HepG2 (cell line): Measurements from ENCODE around the gene STX12. TPM values are rescaled to one million over a fixed set of nuclear protein-coding genes. Genes with fewer than 3 reads are reported as not detected.
A peak's percentile ranks its signal among the peaks of the same experiment; 100 is the strongest.

Experiments used
- ATAC-seq: fragments of 200-7000 bp; cut with Tn5 transposase; 3 replicates; pipeline ENCODE4 v1.9.1; 2020; ENCODE audit warnings: mild to moderate bottlenecking, moderate library complexity
- BruUV-seq: library from RNA; stranded (reverse); fragments of 400-500 nt; replicated peaks from 2 replicates; lab custom pipeline; 2021; lab: Mats Ljungman, UMichigan
- CTCF ChIA-PET: fragments of 300-600 bp; formaldehyde crosslinking; extraction: SDS; loops from one replicate; lab custom pipeline; 2021; ENCODE audit warnings: low total read pairs, inconsistent platforms, low intra/inter-chr PET ratio; lab: Yijun Ruan, JAX
- POLR2A ChIA-PET: fragments of 350-600 bp; sonication (Branson Sonifier 250); formaldehyde crosslinking; loops from one replicate; lab custom pipeline; 2020; ENCODE audit warnings: antibody characterized with exemption, inconsistent platforms; lab: Yijun Ruan, JAX
- DNase-seq: peaks from one replicate; pipeline ENCODE4 v3.0.0-alpha.2; 2015; ENCODE audit warnings: low spot score
- FAIRE-seq: peaks from 3 replicates; lab custom pipeline; 2011; peaks lifted over from hg19 to GRCh38; lab: Jason Lieb, UNC
- H2AFZ ChIP-seq: one replicate; pipeline ENCODE4 v1.6.1; 2011; ENCODE audit warnings: low read length, inconsistent platforms
- H3K27ac ChIP-seq: fragments of 300-600 bp; 3 replicates; pipeline ENCODE4 v1.8.0; 2011; ENCODE audit warnings: mixed run types, mild to moderate bottlenecking, mixed read lengths, low read length, inconsistent platforms; ENCODE audit not compliant: insufficient read depth; ENCODE audit errors: extremely low read length
- H3K27me3 ChIP-seq, 2 experiments: fragments of 200-600 bp in 1 of 2; 2 replicates in 1 of 2; 3 replicates in 1 of 2; pipeline versions ENCODE4 v1.6.0 to v1.8.0; 2011; ENCODE audit warnings: low read length in 2 of 2, mild to moderate bottlenecking in 2 of 2, moderate library complexity in 2 of 2, inconsistent platforms in 1 of 2; ENCODE audit not compliant: insufficient read depth in 2 of 2, control insufficient read depth in 1 of 2
- H3K36me3 ChIP-seq, 2 experiments: fragments of 200-600 bp in 1 of 2; replicated peaks in 1 of 2; 2 replicates in 1 of 2; 3 replicates in 1 of 2; pipeline versions ENCODE4 v1.5.1 to v1.8.0; 2011; ENCODE audit warnings: low read length in 2 of 2, inconsistent platforms in 1 of 2; ENCODE audit not compliant: insufficient read depth in 2 of 2, control insufficient read depth in 1 of 2
- H3K4me1 ChIP-seq: 2 replicates; pipeline ENCODE4 v1.5.1; 2012; ENCODE audit warnings: low read length, inconsistent platforms; ENCODE audit not compliant: insufficient read depth
- H3K4me2 ChIP-seq: 2 replicates; pipeline ENCODE4 v1.6.0; 2011; ENCODE audit warnings: low read depth, low read length, inconsistent platforms
- H3K4me3 ChIP-seq, 3 experiments: fragments of 200-600 bp in 1 of 3; sonication (generic), shearing (Covaris generic) in 1 of 3; replicated peaks in 1 of 3; 2 replicates each; pipeline ENCODE4 v1.5.1; 2011 to 2016; ENCODE audit warnings: low read length in 3 of 3, inconsistent platforms in 2 of 3, low read depth in 2 of 3, mild to moderate bottlenecking in 2 of 3, control low read depth in 1 of 3, mixed read lengths in 1 of 3; ENCODE audit not compliant: insufficient read depth in 1 of 3
- H3K79me2 ChIP-seq: one replicate; pipeline ENCODE4 v1.6.1; 2011; ENCODE audit warnings: low read length, inconsistent platforms; ENCODE audit not compliant: insufficient read depth
- H3K9ac ChIP-seq: 2 replicates; pipeline ENCODE4 v1.6.0; 2011; ENCODE audit warnings: mild to moderate bottlenecking, low read depth, low read length, inconsistent platforms; ENCODE audit not compliant: insufficient read depth
- H3K9me3 ChIP-seq: 2 replicates; pipeline ENCODE4 v1.5.1; 2012; ENCODE audit warnings: mild to moderate bottlenecking, low read length
- H4K20me1 ChIP-seq: 2 replicates; pipeline ENCODE4 v1.6.0; 2011; ENCODE audit warnings: inconsistent platforms, mild to moderate bottlenecking, low read length, moderate library complexity; ENCODE audit not compliant: insufficient read depth
- CREB1 ChIP-seq, 2 experiments: fragments of 450-650 bp in 1 of 2; IDR thresholded peaks; 2 replicates each; pipeline ENCODE4 v1.6.1; 2016 to 2017; ENCODE audit warnings: control low read depth in 1 of 2, mild to moderate bottlenecking in 1 of 2, missing compliant biosample characterization in 1 of 2, missing genetic modification characterization in 1 of 2
- IRF2 ChIP-seq: IDR thresholded peaks from 2 replicates; pipeline ENCODE4 v1.6.1; 2018; ENCODE audit warnings: missing genetic modification reagents, missing compliant biosample characterization
- MEF2D ChIP-seq: sonication (generic); formaldehyde crosslinking; IDR thresholded peaks from 2 replicates; pipeline ENCODE4 v1.5.1; 2020; ENCODE audit warnings: mild to moderate bottlenecking, missing genetic modification reagents
- MLLT10 ChIP-seq: sonication (generic); formaldehyde crosslinking; IDR thresholded peaks from 2 replicates; pipeline ENCODE4 v1.4.0; 2020; ENCODE audit warnings: missing genetic modification reagents
- RELA ChIP-seq: sonication (generic); formaldehyde crosslinking; IDR thresholded peaks from 2 replicates; pipeline ENCODE4 v1.4.0; 2020; ENCODE audit warnings: missing genetic modification reagents
- SP2 ChIP-seq: sonication (generic); formaldehyde crosslinking; IDR thresholded peaks from 2 replicates; pipeline ENCODE4 v1.5.1; 2020; ENCODE audit warnings: mild to moderate bottlenecking, missing genetic modification reagents
- STAG1 ChIP-seq: sonication (generic); formaldehyde crosslinking; IDR thresholded peaks from 2 replicates; pipeline ENCODE4 v1.4.0; 2020; ENCODE audit warnings: missing genetic modification reagents
- STAT5B ChIP-seq: sonication (generic); formaldehyde crosslinking; IDR thresholded peaks from 2 replicates; pipeline ENCODE4 v1.4.0; 2020; ENCODE audit warnings: missing genetic modification reagents
- ZFYVE20 ChIP-seq: sonication (generic); formaldehyde crosslinking; IDR thresholded peaks from 2 replicates; pipeline ENCODE4 v1.8.0; 2023; ENCODE audit warnings: low read depth, mild to moderate bottlenecking, moderate library complexity, missing genetic modification reagents, borderline replicate concordance
- ZNF552 ChIP-seq: sonication (generic); formaldehyde crosslinking; IDR thresholded peaks from 2 replicates; pipeline ENCODE4 v1.9.0; 2022; ENCODE audit warnings: missing genetic modification reagents, mild to moderate bottlenecking, borderline replicate concordance
- ZNF776 ChIP-seq: sonication (generic); formaldehyde crosslinking; IDR thresholded peaks from 2 replicates; pipeline ENCODE4 v1.4.0; 2020; ENCODE audit warnings: mild to moderate bottlenecking, missing genetic modification reagents
- ZNF83 ChIP-seq: sonication (generic); formaldehyde crosslinking; IDR thresholded peaks from 2 replicates; pipeline ENCODE4 v1.4.0; 2020; ENCODE audit warnings: missing genetic modification reagents, mild to moderate bottlenecking, borderline replicate concordance
- WGBS: methylation state at CpG from one replicate; pipeline ENCODE4 v1.1.6; 2017; ENCODE audit warnings: low lambda C conversion rate; 5-methylcytosine and 5-hydroxymethylcytosine counted together
- in situ Hi-C: cut with HindIII; loops from 2 replicates; pipeline ENCODE4 v1.10.0; 2017; ENCODE audit warnings: low pct_unique_long_range_greater_than_20kb; ENCODE audit not compliant: extremely low pct_ligation_motif_present
- intact Hi-C: fragments of 100-400 bp; cut with micrococcal nuclease; formaldehyde crosslinking; loops from one replicate; pipeline ENCODE4 v1.10.0; 2022; ENCODE audit not compliant: unreplicated experiment
- polyA plus RNA-seq, 8 experiments: library from polyadenylated mRNA; depleted of rRNA in 3 of 8; stranded (reverse) in 7 of 8; unstranded in 1 of 8; fragments of >200 nt; fragmentation: Illumina TruSeq in 4 of 8; extraction: Trizol in 4 of 8; gene quantifications; 2 replicates each; pipeline versions ENCODE4 v1.2.1 to v1.2.3, GENCODE V29; 2011 to 2016; ENCODE audit warnings: low read depth in 4 of 8, missing spikeins in 1 of 8, mixed read lengths in 1 of 8; ENCODE audit not compliant: insufficient read depth in 1 of 8
- total RNA-seq, 5 experiments: library from RNA; depleted of rRNA; stranded (reverse); fragments of >200 nt; fragmentation: Illumina TruSeq; extraction: Trizol; gene quantifications; 2 replicates each; pipeline ENCODE4 v1.2.3, GENCODE V29; 2016; ENCODE audit warnings: low read depth in 1 of 5
- TF ChIP-seq, protein P1 (sequence below): IDR thresholded peaks from 2 replicates; pipeline ENCODE4 v1.6.1; 2012; ENCODE audit warnings: inconsistent platforms
- TF ChIP-seq, protein P2 (sequence below): sonication (generic); formaldehyde crosslinking; IDR thresholded peaks from 2 replicates; pipeline ENCODE4 v1.4.0; 2020; ENCODE audit warnings: missing genetic modification reagents
- TF ChIP-seq, protein P3 (sequence below): sonication (generic); formaldehyde crosslinking; IDR thresholded peaks from 2 replicates; pipeline ENCODE4 v1.4.0; 2020; ENCODE audit warnings: missing genetic modification reagents, borderline replicate concordance
- TF ChIP-seq, protein P4 (sequence below): sonication (generic); formaldehyde crosslinking; conservative IDR thresholded peaks from 2 replicates; pipeline ENCODE4 v1.4.0; 2020; ENCODE audit warnings: missing genetic modification reagents
- TF ChIP-seq, protein P5 (sequence below): sonication (generic); formaldehyde crosslinking; IDR thresholded peaks from 2 replicates; pipeline ENCODE4 v1.4.0; 2020; ENCODE audit warnings: missing genetic modification reagents

The STX12 gene
- total and polyA plus RNA-seq, 2 of the 13 experiments (the other 11 are each of a cell fraction or from before 2014, with no cell fraction given), result 9.0 to 19.7 TPM

DNA sequence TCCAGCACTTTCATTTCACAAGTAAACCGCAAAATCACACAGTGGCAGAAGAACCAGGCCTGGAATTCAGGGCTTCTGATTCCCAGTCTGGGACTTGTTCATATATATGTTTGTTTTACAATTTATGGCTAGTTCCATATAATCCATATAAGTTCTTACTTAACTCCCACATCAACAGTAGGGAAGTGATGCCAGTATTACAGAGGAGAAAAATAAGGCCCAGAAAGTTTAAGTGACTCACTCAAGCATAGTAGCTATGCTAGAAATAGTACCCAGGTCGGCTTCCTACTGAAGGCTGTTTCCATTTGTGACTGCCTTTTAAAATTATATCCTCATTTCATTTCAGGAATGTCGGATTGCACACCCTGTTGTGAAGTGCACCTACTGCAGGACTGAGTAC lies 45.9 kb upstream of the STX12 start:
- intact Hi-C loops (no loop called here), in situ Hi-C loops (no loop called here)
- Histone ChIP-seq H4K20me1 (no peaks in the 10 kb centered on the region), H3K9ac (peak overlapping the region; percentile 84; the same call in 1 of the 2 replicates), H3K79me2 (peaks cover 7% of the 10 kb centered on the region), H3K4me3 (peak overlapping the region in 2 of 3 experiments; percentile 91 to 99; a peak in 3 of 6 replicates), H2AFZ (no peak overlapping the region), H3K27ac (no peak overlapping the region), H3K4me2 (peak overlapping the region; percentile 88), H3K4me1 (peaks cover 27% of the 10 kb centered on the region), H3K27me3 (no peaks in the 10 kb centered on the region), H3K9me3 (no peaks in the 10 kb centered on the region), H3K36me3 (peaks cover 1 to 3% of the 10 kb centered on the region in 2 experiments; a peak in 2 of 5 replicates)
- 88% methylated on average over 3 of the region's 3 CpGs for WGBS
- CTCF ChIA-PET, result no interaction called here
- BruUV-seq, result no TSS peak
- DNase-seq (no peak), ATAC-seq (no peak), FAIRE-seq (no peak)
- POLR2A ChIA-PET, result no interaction called here
- TF ChIP-seq STAG1 (CRISPR knock-in tag) (no peak), SP2 (CRISPR knock-in tag) (no peak), IRF2 (CRISPR knock-in tag) (no peak), STAT5B (no peak), MLLT10 (CRISPR knock-in tag) (no peak), CREB1 (IDR thresholded peaks at IDR 0.05) (no peak), CREB1 (CRISPR knock-in tag; IDR thresholded peaks at IDR 0.05) (no peak), ZNF552 (CRISPR knock-in tag) (no peak), ZNF83 (CRISPR knock-in tag) (no peak), MEF2D (CRISPR knock-in tag) (no peak), ZNF776 (no peak), ZFYVE20 (CRISPR knock-in tag) (no peak), RELA (no peak)
- TF ChIP-seq, protein P1, sequence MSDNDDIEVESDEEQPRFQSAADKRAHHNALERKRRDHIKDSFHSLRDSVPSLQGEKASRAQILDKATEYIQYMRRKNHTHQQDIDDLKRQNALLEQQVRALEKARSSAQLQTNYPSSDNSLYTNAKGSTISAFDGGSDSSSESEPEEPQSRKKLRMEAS, result no peak
- TF ChIP-seq, protein P2, sequence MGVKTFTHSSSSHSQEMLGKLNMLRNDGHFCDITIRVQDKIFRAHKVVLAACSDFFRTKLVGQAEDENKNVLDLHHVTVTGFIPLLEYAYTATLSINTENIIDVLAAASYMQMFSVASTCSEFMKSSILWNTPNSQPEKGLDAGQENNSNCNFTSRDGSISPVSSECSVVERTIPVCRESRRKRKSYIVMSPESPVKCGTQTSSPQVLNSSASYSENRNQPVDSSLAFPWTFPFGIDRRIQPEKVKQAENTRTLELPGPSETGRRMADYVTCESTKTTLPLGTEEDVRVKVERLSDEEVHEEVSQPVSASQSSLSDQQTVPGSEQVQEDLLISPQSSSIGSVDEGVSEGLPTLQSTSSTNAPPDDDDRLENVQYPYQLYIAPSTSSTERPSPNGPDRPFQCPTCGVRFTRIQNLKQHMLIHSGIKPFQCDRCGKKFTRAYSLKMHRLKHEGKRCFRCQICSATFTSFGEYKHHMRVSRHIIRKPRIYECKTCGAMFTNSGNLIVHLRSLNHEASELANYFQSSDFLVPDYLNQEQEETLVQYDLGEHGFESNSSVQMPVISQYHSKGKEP (CRISPR knock-in tag), result no peak
- TF ChIP-seq, protein P3, sequence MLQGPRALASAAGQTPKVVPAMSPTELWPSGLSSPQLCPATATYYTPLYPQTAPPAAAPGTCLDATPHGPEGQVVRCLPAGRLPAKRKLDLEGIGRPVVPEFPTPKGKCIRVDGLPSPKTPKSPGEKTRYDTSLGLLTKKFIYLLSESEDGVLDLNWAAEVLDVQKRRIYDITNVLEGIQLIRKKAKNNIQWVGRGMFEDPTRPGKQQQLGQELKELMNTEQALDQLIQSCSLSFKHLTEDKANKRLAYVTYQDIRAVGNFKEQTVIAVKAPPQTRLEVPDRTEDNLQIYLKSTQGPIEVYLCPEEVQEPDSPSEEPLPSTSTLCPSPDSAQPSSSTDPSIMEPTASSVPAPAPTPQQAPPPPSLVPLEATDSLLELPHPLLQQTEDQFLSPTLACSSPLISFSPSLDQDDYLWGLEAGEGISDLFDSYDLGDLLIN, result no peak
- TF ChIP-seq, protein P4, sequence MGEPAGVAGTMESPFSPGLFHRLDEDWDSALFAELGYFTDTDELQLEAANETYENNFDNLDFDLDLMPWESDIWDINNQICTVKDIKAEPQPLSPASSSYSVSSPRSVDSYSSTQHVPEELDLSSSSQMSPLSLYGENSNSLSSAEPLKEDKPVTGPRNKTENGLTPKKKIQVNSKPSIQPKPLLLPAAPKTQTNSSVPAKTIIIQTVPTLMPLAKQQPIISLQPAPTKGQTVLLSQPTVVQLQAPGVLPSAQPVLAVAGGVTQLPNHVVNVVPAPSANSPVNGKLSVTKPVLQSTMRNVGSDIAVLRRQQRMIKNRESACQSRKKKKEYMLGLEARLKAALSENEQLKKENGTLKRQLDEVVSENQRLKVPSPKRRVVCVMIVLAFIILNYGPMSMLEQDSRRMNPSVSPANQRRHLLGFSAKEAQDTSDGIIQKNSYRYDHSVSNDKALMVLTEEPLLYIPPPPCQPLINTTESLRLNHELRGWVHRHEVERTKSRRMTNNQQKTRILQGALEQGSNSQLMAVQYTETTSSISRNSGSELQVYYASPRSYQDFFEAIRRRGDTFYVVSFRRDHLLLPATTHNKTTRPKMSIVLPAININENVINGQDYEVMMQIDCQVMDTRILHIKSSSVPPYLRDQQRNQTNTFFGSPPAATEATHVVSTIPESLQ (CRISPR knock-in tag), result no peak
- TF ChIP-seq, protein P5, sequence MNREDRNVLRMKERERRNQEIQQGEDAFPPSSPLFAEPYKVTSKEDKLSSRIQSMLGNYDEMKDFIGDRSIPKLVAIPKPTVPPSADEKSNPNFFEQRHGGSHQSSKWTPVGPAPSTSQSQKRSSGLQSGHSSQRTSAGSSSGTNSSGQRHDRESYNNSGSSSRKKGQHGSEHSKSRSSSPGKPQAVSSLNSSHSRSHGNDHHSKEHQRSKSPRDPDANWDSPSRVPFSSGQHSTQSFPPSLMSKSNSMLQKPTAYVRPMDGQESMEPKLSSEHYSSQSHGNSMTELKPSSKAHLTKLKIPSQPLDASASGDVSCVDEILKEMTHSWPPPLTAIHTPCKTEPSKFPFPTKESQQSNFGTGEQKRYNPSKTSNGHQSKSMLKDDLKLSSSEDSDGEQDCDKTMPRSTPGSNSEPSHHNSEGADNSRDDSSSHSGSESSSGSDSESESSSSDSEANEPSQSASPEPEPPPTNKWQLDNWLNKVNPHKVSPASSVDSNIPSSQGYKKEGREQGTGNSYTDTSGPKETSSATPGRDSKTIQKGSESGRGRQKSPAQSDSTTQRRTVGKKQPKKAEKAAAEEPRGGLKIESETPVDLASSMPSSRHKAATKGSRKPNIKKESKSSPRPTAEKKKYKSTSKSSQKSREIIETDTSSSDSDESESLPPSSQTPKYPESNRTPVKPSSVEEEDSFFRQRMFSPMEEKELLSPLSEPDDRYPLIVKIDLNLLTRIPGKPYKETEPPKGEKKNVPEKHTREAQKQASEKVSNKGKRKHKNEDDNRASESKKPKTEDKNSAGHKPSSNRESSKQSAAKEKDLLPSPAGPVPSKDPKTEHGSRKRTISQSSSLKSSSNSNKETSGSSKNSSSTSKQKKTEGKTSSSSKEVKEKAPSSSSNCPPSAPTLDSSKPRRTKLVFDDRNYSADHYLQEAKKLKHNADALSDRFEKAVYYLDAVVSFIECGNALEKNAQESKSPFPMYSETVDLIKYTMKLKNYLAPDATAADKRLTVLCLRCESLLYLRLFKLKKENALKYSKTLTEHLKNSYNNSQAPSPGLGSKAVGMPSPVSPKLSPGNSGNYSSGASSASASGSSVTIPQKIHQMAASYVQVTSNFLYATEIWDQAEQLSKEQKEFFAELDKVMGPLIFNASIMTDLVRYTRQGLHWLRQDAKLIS (CRISPR knock-in tag), result no peak
